ENCODE measurements around the gene DHRS12. TPM values are rescaled to one million over a fixed set of nuclear protein-coding genes. Genes with fewer than 3 reads are reported as not detected.

Gene DHRS12
- total RNA-seq, 1 donor from 2014 or later, result 19.8 TPM

- Mint-ChIP-seq H3K27me3 (ENCODE audit: unreplicated experiment) (peaks cover 6% of the 10 kb centered on the region), H3K4me3 (ENCODE audit: unreplicated experiment) (no peak overlapping the region), H3K36me3 (ENCODE audit: unreplicated experiment) (peaks cover 7% of the 10 kb centered on the region), H3K4me1 (ENCODE audit: low read depth, unreplicated experiment) (peaks cover 11% of the 10 kb centered on the region), H3K27ac (ENCODE audit: unreplicated experiment) (no peak overlapping the region), H3K9me3 (ENCODE audit: unreplicated experiment) (no peaks in the 10 kb centered on the region)
- no peak for DNase-seq
- TF ChIP-seq CTCF (IDR thresholded peaks at IDR 0.05; ENCODE audit: partially characterized antibody, unreplicated experiment), result no peak
Observed at GRCh38 chr13:51759240-51759639, 44.7 kb downstream of the DHRS12 start.

- Mint-ChIP-seq H3K9me3 (ENCODE audit: unreplicated experiment) (no peaks in the 10 kb centered on the region), H3K36me3 (ENCODE audit: unreplicated experiment) (peaks cover 9% of the 10 kb centered on the region), H3K27me3 (ENCODE audit: unreplicated experiment) (peaks cover 7% of the 10 kb centered on the region), H3K4me3 (ENCODE audit: unreplicated experiment) (no peak overlapping the region), H3K27ac (ENCODE audit: unreplicated experiment) (no peak overlapping the region), H3K4me1 (ENCODE audit: low read depth, unreplicated experiment) (peaks cover 8% of the 10 kb centered on the region)
- TF ChIP-seq CTCF (IDR thresholded peaks at IDR 0.05; ENCODE audit: partially characterized antibody, unreplicated experiment), result no peak
- no peak for DNase-seq
Observed at GRCh38 chr13:51758691-51759090, 45.3 kb downstream of the DHRS12 start.

GRCh38 chr13:51756651-51757050 lies 47.3 kb downstream of the DHRS12 start:
- no peak for TF ChIP-seq CTCF (IDR thresholded peaks at IDR 0.05; ENCODE audit: partially characterized antibody, unreplicated experiment)
- H3K4me1 Mint-ChIP-seq (ENCODE audit: low read depth, unreplicated experiment), result peaks cover 7% of the 10 kb centered on the region
- no peak overlapping the region for H3K4me3 Mint-ChIP-seq (ENCODE audit: unreplicated experiment)
- no peaks in the 10 kb centered on the region for H3K9me3 Mint-ChIP-seq (ENCODE audit: unreplicated experiment)
- peaks cover 4% of the 10 kb centered on the region for H3K27me3 Mint-ChIP-seq (ENCODE audit: unreplicated experiment)
- H3K27ac Mint-ChIP-seq (ENCODE audit: unreplicated experiment), result no peak overlapping the region
- no peak for DNase-seq
- H3K36me3 Mint-ChIP-seq (ENCODE audit: unreplicated experiment), result peaks cover 9% of the 10 kb centered on the region

GRCh38 chr13:51747438-51748434 lies 56.2 kb downstream of the DHRS12 start:
- no peak overlapping the region for H3K4me3 Mint-ChIP-seq (ENCODE audit: unreplicated experiment)
- peaks cover 3% of the 10 kb centered on the region for H3K4me1 Mint-ChIP-seq (ENCODE audit: low read depth, unreplicated experiment)
- no peak for DNase-seq
- peaks cover 2% of the 10 kb centered on the region for H3K9me3 Mint-ChIP-seq (ENCODE audit: unreplicated experiment)
- H3K27me3 Mint-ChIP-seq (ENCODE audit: unreplicated experiment), result no peaks in the 10 kb centered on the region
- peaks cover 19% of the 10 kb centered on the region for H3K36me3 Mint-ChIP-seq (ENCODE audit: unreplicated experiment)
- no peak overlapping the region for H3K27ac Mint-ChIP-seq (ENCODE audit: unreplicated experiment)
- no peak for TF ChIP-seq CTCF (IDR thresholded peaks at IDR 0.05; ENCODE audit: partially characterized antibody, unreplicated experiment)

- no peak for TF ChIP-seq CTCF (IDR thresholded peaks at IDR 0.05; ENCODE audit: partially characterized antibody, unreplicated experiment)
- Mint-ChIP-seq H3K27me3 (ENCODE audit: unreplicated experiment) (no peaks in the 10 kb centered on the region), H3K4me1 (ENCODE audit: low read depth, unreplicated experiment) (peaks cover 3% of the 10 kb centered on the region), H3K4me3 (ENCODE audit: unreplicated experiment) (no peak overlapping the region), H3K36me3 (ENCODE audit: unreplicated experiment) (peaks cover 19% of the 10 kb centered on the region), H3K9me3 (ENCODE audit: unreplicated experiment) (peaks cover 2% of the 10 kb centered on the region), H3K27ac (ENCODE audit: unreplicated experiment) (no peak overlapping the region)
- DNase-seq, result no peak
Observed at GRCh38 chr13:51746802-51747201, 57.2 kb downstream of the DHRS12 start.
